Measurements from ENCODE around the gene MYBL2.
"Not testable (repeated sequence)": the region's sequence is repeated elsewhere in the genome, so short reads cannot be mapped to it uniquely, and the experiment has no call there.

MYBL2 gene

GRCh38 chr20:43744151-43744611 lies 77.3 kb downstream of the MYBL2 start:
- peaks cover 10 to 22% of the 10 kb centered on the region in 2 donors for H3K4me1 Mint-ChIP-seq
- ATAC-seq (replicated peaks) (peak in 1 of 2 donors; percentile 38), DNase-seq (no peak)
- H3K36me3 Mint-ChIP-seq = peaks cover 0 to 7% of the 10 kb centered on the region in 2 donors
- peaks cover 3 to 11% of the 10 kb centered on the region in 2 donors for H3K27me3 Mint-ChIP-seq
- H3K4me3 Mint-ChIP-seq = no peak overlapping the region
- no peak overlapping the region for H3K27ac Mint-ChIP-seq
- peaks cover 1 to 11% of the 10 kb centered on the region in 2 donors for H3K9me3 Mint-ChIP-seq

DNA sequence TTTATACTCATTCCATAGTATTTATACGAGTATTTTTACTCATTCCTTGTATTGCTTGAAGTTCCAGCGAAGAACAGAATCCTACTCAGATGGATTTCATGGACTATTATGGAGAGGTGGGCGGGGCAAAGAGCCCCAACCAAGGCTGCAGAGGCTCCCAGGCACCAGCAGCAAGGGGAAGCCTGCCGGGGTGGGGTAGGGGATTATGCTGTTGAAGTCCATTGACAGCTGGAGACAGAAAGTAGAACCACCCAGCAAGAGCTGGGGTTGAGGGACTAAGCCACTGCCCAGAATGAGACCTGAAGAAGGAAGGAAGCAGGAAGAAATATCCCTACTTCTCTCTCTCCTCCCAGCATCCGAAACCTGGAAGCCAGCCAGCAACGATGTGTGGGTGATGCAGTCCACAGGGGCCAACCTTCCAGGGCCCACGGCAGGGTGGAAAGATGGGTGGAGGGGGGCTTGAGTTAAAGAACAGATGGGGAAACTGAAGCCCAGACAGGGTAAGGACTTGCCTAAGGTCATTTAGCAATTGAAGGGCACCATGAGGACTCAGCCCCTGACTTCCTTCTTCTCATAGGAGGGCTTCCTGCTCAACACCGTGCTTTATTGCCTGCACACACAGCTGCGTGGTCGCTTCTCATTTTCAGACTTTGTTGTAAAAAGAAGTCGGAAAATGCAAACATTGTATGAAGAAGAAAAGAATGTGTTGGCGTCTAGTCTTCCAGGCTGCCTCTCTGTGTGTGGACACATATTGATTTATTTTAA lies 78.2 kb downstream of the MYBL2 start:
- ATAC-seq (replicated peaks) = peak; percentile 34 to 58
- H3K9me3 Mint-ChIP-seq = peaks cover 3 to 11% of the 10 kb centered on the region in 2 donors
- no peak for DNase-seq
- H3K27me3 Mint-ChIP-seq = peaks cover 6 to 11% of the 10 kb centered on the region in 2 donors
- H3K4me3 Mint-ChIP-seq = no peak overlapping the region
- H3K4me1 Mint-ChIP-seq = peaks cover 17 to 31% of the 10 kb centered on the region in 2 donors
- no peak overlapping the region for H3K27ac Mint-ChIP-seq
- peaks cover 0 to 7% of the 10 kb centered on the region in 2 donors for H3K36me3 Mint-ChIP-seq

GRCh38 chr20:43746344-43747137 lies 79.6 kb downstream of the MYBL2 start:
- ATAC-seq (replicated peaks) (no peak), DNase-seq (no peak)
- H3K4me1 Mint-ChIP-seq = peaks cover 29 to 44% of the 10 kb centered on the region in 2 donors
- peaks cover 6 to 11% of the 10 kb centered on the region in 2 donors for H3K27me3 Mint-ChIP-seq
- peaks cover 3 to 8% of the 10 kb centered on the region in 2 donors for H3K9me3 Mint-ChIP-seq
- no peak overlapping the region for H3K4me3 Mint-ChIP-seq
- H3K27ac Mint-ChIP-seq = peak overlapping the region; percentile 22
- peaks cover 0 to 7% of the 10 kb centered on the region in 2 donors for H3K36me3 Mint-ChIP-seq

DNA sequence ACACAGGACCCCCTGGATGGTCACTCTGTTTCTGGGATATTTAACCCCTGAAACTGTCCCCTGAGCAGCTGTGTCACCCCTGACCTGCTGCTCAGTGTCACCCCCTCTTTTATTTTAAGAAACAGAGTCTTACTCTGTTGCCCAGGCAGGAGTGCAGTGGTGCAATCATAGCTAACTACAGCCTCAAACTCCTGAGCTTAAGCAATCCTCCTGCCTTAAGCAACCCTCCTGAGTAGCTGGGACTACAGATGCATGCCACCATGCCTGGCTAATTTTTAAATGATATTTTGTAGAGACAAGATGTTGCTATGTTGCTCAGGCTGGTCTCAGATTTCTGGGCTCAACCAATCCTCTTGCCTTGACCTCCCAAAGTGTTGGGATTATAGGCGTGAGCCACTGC lies 81.4 kb downstream of the MYBL2 start:
- no peak overlapping the region for H3K27ac Mint-ChIP-seq
- no peak for ATAC-seq (replicated peaks)
- no peak overlapping the region for H3K4me3 Mint-ChIP-seq
- peaks cover 0 to 12% of the 10 kb centered on the region in 2 donors for H3K36me3 Mint-ChIP-seq
- peaks cover 43 to 60% of the 10 kb centered on the region in 2 donors for H3K4me1 Mint-ChIP-seq
- peaks cover 3 to 4% of the 10 kb centered on the region in 2 donors for H3K9me3 Mint-ChIP-seq
- H3K27me3 Mint-ChIP-seq = peaks cover 6% of the 10 kb centered on the region in 2 donors
- DNase-seq = no peak

DNA sequence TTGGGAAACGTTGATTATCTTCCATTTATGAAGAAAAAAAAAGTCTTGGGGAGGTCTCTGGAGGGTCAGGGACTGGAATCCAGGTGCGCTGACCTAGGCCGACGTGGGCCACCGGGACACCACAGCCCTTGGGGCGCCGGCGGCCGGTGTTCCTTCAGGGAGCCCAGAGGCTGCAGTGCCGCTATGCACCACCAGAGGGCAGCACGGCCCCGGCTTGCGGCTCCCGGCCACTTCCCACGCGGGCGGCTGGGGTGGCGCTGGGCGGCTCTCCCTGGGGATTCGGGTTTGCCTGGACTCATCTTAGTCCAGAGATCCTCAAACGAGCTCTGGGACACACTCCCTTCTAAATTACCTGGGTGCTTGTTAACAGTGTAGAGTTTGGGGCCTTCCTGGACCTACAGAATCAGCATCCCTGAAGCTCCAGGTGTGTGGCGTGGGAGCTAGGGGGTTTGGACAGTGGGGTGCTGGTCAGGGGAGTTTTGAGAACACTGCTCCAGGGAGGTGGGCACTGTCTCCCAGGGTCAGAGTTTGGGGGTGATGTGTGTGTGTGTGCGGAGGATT lies 82.9 kb downstream of the MYBL2 start:
- ATAC-seq (replicated peaks) = no peak
- Mint-ChIP-seq H3K4me1 (peaks cover 43 to 60% of the 10 kb centered on the region in 2 donors), H3K36me3 (peaks cover 8 to 21% of the 10 kb centered on the region in 2 donors), H3K9me3 (peaks cover 5 to 12% of the 10 kb centered on the region in 2 donors), H3K27ac (peak overlapping the region; percentile 92), H3K27me3 (peaks cover 0 to 6% of the 10 kb centered on the region in 2 donors), H3K4me3 (peak overlapping the region; percentile 57 to 62)
- peak; percentile 74 for DNase-seq

DNA sequence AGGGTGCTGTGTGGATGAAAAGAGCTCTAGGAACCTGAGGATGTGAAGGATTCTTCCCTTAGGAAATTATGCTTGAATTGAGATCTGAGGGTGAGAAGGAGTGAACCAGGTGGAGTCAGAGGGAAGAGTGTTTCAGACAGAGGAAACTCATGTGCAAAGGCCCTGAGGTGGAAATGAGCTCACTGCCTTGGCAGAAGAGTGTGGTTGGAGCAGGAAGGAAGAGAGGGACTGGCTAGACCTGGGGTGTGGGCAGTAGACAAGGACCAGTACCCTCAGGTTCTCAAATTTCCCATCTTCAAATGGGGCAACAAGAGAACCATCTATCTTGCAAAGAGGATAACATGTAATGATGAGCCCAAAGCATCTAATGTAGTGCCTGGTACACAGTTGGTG lies 83.9 kb downstream of the MYBL2 start:
- DNase-seq (no peak), ATAC-seq (replicated peaks) (no peak)
- Mint-ChIP-seq H3K9me3 (peaks cover 5 to 12% of the 10 kb centered on the region in 2 donors), H3K27ac (peak overlapping the region; percentile 99), H3K4me3 (peak overlapping the region; percentile 26 to 64), H3K36me3 (peaks cover 8 to 23% of the 10 kb centered on the region in 2 donors), H3K4me1 (peaks cover 40 to 53% of the 10 kb centered on the region in 2 donors), H3K27me3 (peaks cover 0 to 6% of the 10 kb centered on the region in 2 donors)

- Mint-ChIP-seq H3K27ac (peak overlapping the region; percentile 99), H3K36me3 (peaks cover 8 to 25% of the 10 kb centered on the region in 2 donors)
- DNase-seq = peak; percentile 81
Observed at GRCh38 chr20:43751167-43752050, 84.5 kb downstream of the MYBL2 start.

GRCh38 chr20:43752051-43752360 lies 85.1 kb downstream of the MYBL2 start:
- peaks cover 0 to 6% of the 10 kb centered on the region in 2 donors for H3K27me3 Mint-ChIP-seq
- peaks cover 6 to 15% of the 10 kb centered on the region in 2 donors for H3K9me3 Mint-ChIP-seq
- H3K4me1 Mint-ChIP-seq = peaks cover 38 to 46% of the 10 kb centered on the region in 2 donors
- H3K27ac Mint-ChIP-seq = peak overlapping the region; percentile 99
- ATAC-seq (replicated peaks) = no peak
- no peak for DNase-seq
- H3K36me3 Mint-ChIP-seq = peaks cover 8 to 24% of the 10 kb centered on the region in 2 donors
- peak overlapping the region; percentile 73 to 81 for H3K4me3 Mint-ChIP-seq

More at GRCh38 chr20:43751167-43752050, 84.5 kb downstream of the MYBL2 start:
- peaks cover 6 to 15% of the 10 kb centered on the region in 2 donors for H3K9me3 Mint-ChIP-seq
- H3K4me3 Mint-ChIP-seq = peak overlapping the region; percentile 73 to 81
- peak; percentile 79 to 82 for ATAC-seq (replicated peaks)
- H3K4me1 Mint-ChIP-seq = peaks cover 40 to 52% of the 10 kb centered on the region in 2 donors
- peaks cover 0 to 6% of the 10 kb centered on the region in 2 donors for H3K27me3 Mint-ChIP-seq

- H3K4me1 Mint-ChIP-seq = peaks cover 36 to 43% of the 10 kb centered on the region in 2 donors
- DNase-seq = peak; percentile 78
- peak overlapping the region; percentile 73 to 81 for H3K4me3 Mint-ChIP-seq
- peaks cover 5 to 11% of the 10 kb centered on the region in 2 donors for H3K9me3 Mint-ChIP-seq
- peaks cover 8 to 20% of the 10 kb centered on the region in 2 donors for H3K36me3 Mint-ChIP-seq
- H3K27ac Mint-ChIP-seq = peak overlapping the region; percentile 99
- peak; percentile 55 for ATAC-seq (replicated peaks)
- peaks cover 0 to 3% of the 10 kb centered on the region in 2 donors for H3K27me3 Mint-ChIP-seq
Observed at GRCh38 chr20:43752561-43753301, 85.8 kb downstream of the MYBL2 start.

GRCh38 chr20:43755390-43755789 lies 88.5 kb downstream of the MYBL2 start:
- DNase-seq (no peak), ATAC-seq (replicated peaks) (no peak)
- H3K27me3 Mint-ChIP-seq = peaks cover 5 to 7% of the 10 kb centered on the region in 2 donors
- H3K27ac Mint-ChIP-seq = no peak overlapping the region
- H3K4me3 Mint-ChIP-seq = no peak overlapping the region
- H3K9me3 Mint-ChIP-seq = peaks cover 3 to 11% of the 10 kb centered on the region in 2 donors
- peaks cover 9 to 24% of the 10 kb centered on the region in 2 donors for H3K36me3 Mint-ChIP-seq
- H3K4me1 Mint-ChIP-seq = peaks cover 30 to 32% of the 10 kb centered on the region in 2 donors

DNA sequence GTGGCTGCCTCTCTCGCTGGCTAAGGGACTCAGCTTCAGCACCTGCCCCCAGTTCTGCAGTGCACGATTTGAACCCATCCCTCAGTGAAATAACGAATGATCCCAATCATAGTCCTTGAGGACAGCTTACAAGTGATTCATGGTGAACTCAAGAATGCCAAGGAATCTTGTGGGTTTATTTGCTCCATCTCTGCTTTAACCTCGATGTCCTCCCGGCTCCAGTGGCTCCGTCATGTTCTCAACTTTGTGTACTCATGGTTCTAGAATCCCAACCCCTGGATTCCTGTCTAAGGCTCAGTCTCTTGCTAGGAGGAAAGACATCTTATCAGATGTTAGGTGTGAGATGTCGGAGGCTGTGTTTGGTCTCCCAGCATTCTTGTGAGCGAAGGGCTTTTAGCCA lies 88.9 kb downstream of the MYBL2 start:
- ATAC-seq (replicated peaks) (no peak), DNase-seq (no peak)
- peaks cover 9 to 24% of the 10 kb centered on the region in 2 donors for H3K36me3 Mint-ChIP-seq
- H3K4me1 Mint-ChIP-seq = peaks cover 27% of the 10 kb centered on the region in 2 donors
- no peak overlapping the region for H3K27ac Mint-ChIP-seq
- H3K27me3 Mint-ChIP-seq = peaks cover 5 to 7% of the 10 kb centered on the region in 2 donors
- H3K9me3 Mint-ChIP-seq = peaks cover 3 to 11% of the 10 kb centered on the region in 2 donors
- H3K4me3 Mint-ChIP-seq = no peak overlapping the region

DNA sequence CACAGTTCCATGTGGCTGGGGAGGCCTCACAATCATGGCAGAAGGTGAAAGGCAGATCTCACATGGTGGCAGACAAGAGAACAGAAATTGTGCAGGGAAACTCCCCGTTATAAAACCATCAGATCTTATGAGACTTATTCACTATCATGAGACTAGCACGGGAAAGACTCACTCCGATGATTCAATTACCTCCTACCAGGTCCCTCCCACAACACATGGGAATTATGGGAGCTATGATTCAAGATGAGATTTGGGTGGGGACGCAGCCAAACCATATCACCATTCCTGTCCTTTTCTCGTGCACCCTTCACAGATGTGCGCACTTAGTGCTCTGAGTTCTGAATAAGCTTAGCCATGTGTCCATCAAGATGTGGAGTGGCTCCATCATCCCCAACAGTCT lies 91.0 kb downstream of the MYBL2 start:
- Mint-ChIP-seq H3K9me3 (peaks cover 3 to 11% of the 10 kb centered on the region in 2 donors), H3K27ac (peak overlapping the region; percentile 45), H3K36me3 (peaks cover 9 to 19% of the 10 kb centered on the region in 2 donors)
- DNase-seq; ATAC-seq (replicated peaks); H3K4me1 Mint-ChIP-seq; H3K4me3 Mint-ChIP-seq; H3K27me3 Mint-ChIP-seq: not testable (repeated sequence)

Measured in stimulated activated naive B cell treated with anti-CD40 and anti-IgM and Interleukin-4, amounts not matched to agents 10 μg/mL and 1 μg/mL and 100 μg/mL, for 72 hours (primary cell).